Measurements from ENCODE around the gene MOV10L1. TPM values are rescaled to one million over a fixed set of nuclear protein-coding genes. Genes with fewer than 3 reads are reported as not detected.

The MOV10L1 gene
- total and polyA plus RNA-seq, 2 donors (not counting 3 experiments of a cell fraction or from before 2014, with no cell fraction given) = 27.6 to 37.6 TPM

DNA sequence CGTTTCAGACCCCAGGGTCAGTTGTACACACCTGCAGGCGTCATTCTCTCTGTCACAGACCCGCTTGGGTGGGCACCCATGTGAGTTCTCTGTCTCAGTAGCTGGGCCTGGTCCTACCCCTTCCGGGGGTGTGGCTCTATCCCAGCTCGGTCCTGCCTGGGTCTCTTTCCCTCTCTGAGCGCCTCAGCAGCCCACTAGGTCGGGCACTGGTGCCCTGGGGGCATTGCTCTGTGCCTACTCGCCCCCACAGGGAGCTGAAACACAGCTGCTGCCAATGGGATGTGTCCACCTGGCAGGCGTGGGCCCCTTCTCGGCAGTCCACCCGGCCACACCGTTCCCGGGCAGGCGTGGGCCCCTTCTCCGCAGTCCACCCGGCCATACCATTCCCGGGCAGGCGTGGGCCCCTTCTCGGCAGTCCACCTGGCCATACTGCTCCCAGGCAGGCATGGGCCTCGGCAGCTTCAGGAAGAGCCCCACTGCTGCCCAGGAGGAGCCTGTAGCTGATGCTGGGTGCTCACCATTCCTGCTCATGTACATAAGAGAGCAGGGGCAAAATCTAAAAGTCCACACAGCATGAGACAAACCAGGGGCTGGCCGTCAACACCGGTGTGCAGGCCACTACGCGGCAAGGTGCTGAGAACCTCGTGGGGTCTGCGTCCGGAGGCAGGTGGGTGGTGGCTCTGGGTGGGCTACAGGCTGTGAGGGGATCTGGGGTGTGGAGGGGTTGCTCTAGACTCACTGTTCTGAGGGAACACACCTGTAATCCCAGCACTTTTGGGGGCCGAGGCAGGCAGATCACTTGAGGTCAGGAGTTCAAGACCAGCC lies 16.9 kb upstream of the MOV10L1 start:
- H2AFZ ChIP-seq (ENCODE audit: low read depth, low read length) = no peak overlapping the region
- H3K4me3 ChIP-seq (replicated peaks in 1 of 3; ENCODE audit: insufficient read depth in 1 of 3, low read depth in 1 of 3, low read length in 3 of 3) = no peak overlapping the region
- H3K9me3 ChIP-seq (replicated peaks; ENCODE audit: control insufficient read depth, insufficient read depth, low read length) = no peaks in the 10 kb centered on the region
- intact Hi-C loops (cut with micrococcal nuclease) (no loop called here), dilution Hi-C loops (cut with MboI; ENCODE audit: extremely low pct_ligation_motif_present, low sequenced_read_pairs) (no loop called here)
- H4K20me1 ChIP-seq (replicated peaks; ENCODE audit: control insufficient read depth, extremely low read depth, insufficient read depth, low read length) = no peaks in the 10 kb centered on the region
- DNase-seq (ENCODE audit: low read depth, low spot score) (no peak), FAIRE-seq (no peak)
- no peak overlapping the region for H3K27ac ChIP-seq (ENCODE audit: insufficient read depth, low read depth, low read length)
- ChIA-PET CTCF (no interaction called here), POLR2A (no interaction called here)
- no peaks in the 10 kb centered on the region for H3K27me3 ChIP-seq (ENCODE audit: control insufficient read depth in 2 of 2, insufficient read depth in 2 of 2, low read length in 2 of 2)
- no peak overlapping the region for H3K9ac ChIP-seq (replicated peaks; ENCODE audit: extremely low read depth, insufficient read depth, low read length)
- no peaks in the 10 kb centered on the region for H3K79me2 ChIP-seq (ENCODE audit: control insufficient read depth, insufficient read depth, low read length)
- BruUV-seq (replicated peaks) = no TSS peak
- H3K4me1 ChIP-seq (ENCODE audit: control insufficient read depth, extremely low read depth, insufficient read depth, low read length) = no peaks in the 10 kb centered on the region
- no peaks in the 10 kb centered on the region for H3K36me3 ChIP-seq (ENCODE audit: control insufficient read depth in 2 of 2, extremely low read depth in 1 of 2, insufficient read depth in 2 of 2, low read length in 2 of 2)
- H3K4me2 ChIP-seq (ENCODE audit: insufficient read depth, low read length) = no peak overlapping the region
- H3K9me1 ChIP-seq (replicated peaks; ENCODE audit: control insufficient read depth, extremely low read depth, insufficient read depth, low read length) = no peaks in the 10 kb centered on the region
- TF ChIP-seq POLR2A (IDR thresholded peaks at IDR 0.05; ENCODE audit: low read depth, low read length) = no peak
- no peak for TF ChIP-seq GATA2 (IDR thresholded peaks at IDR 0.05; ENCODE audit: insufficient read depth, insufficient read length, low read depth, low read length)
- no peak for TF ChIP-seq POLR2AphosphoS5 (IDR thresholded peaks at IDR 0.05; ENCODE audit: insufficient read depth, low read depth, low read length)
- TF ChIP-seq, protein P1, sequence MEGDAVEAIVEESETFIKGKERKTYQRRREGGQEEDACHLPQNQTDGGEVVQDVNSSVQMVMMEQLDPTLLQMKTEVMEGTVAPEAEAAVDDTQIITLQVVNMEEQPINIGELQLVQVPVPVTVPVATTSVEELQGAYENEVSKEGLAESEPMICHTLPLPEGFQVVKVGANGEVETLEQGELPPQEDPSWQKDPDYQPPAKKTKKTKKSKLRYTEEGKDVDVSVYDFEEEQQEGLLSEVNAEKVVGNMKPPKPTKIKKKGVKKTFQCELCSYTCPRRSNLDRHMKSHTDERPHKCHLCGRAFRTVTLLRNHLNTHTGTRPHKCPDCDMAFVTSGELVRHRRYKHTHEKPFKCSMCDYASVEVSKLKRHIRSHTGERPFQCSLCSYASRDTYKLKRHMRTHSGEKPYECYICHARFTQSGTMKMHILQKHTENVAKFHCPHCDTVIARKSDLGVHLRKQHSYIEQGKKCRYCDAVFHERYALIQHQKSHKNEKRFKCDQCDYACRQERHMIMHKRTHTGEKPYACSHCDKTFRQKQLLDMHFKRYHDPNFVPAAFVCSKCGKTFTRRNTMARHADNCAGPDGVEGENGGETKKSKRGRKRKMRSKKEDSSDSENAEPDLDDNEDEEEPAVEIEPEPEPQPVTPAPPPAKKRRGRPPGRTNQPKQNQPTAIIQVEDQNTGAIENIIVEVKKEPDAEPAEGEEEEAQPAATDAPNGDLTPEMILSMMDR (IDR thresholded peaks at IDR 0.05; ENCODE audit: extremely low read depth in 1 of 2, insufficient read depth in 1 of 2, low read depth in 1 of 2, low read length in 2 of 2) = no peak
- no peak for TF ChIP-seq MYC (IDR thresholded peaks at IDR 0.05; ENCODE audit: low read depth, low read length)
- TF ChIP-seq JUN (IDR thresholded peaks at IDR 0.05; ENCODE audit: borderline replicate concordance, insufficient read depth, insufficient read length, low read depth) = no peak
- TF ChIP-seq, protein P2, sequence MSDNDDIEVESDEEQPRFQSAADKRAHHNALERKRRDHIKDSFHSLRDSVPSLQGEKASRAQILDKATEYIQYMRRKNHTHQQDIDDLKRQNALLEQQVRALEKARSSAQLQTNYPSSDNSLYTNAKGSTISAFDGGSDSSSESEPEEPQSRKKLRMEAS (IDR thresholded peaks at IDR 0.05; ENCODE audit: insufficient read depth, insufficient read length) = no peak

All from endothelial cell of umbilical vein (primary cell).